Measurements from ENCODE around the gene RGL3. TPM values are rescaled to one million over a fixed set of nuclear protein-coding genes. Genes with fewer than 3 reads are reported as not detected.
"Not testable (repeated sequence)": the region's sequence is repeated elsewhere in the genome, so short reads cannot be mapped to it uniquely, and the experiment has no call there.

RGL3 gene
- total RNA-seq, 1 donor from 2014 or later: 0.49 TPM

- no peak for DNase-seq (ENCODE audit: low spot score)
- Mint-ChIP-seq H3K36me3 (no peaks in the 10 kb centered on the region), H3K27me3 (ENCODE audit: insufficient read depth, low read depth) (peaks cover 3% of the 10 kb centered on the region), H3K9me3 (no peaks in the 10 kb centered on the region), H3K4me1 (peaks cover 5% of the 10 kb centered on the region), H3K27ac (no peak overlapping the region), H3K4me3 (no peak overlapping the region)
- Histone ChIP-seq H3K27me3 (no peaks in the 10 kb centered on the region), H3K9ac (no peak overlapping the region), H3K4me3 (no peak overlapping the region), H3K4me1 (peaks cover 7% of the 10 kb centered on the region), H3K79me2 (ENCODE audit: low read depth) (no peaks in the 10 kb centered on the region), H3K36me3 (no peaks in the 10 kb centered on the region), H3K9me3 (ENCODE audit: low read depth) (no peaks in the 10 kb centered on the region), H2AFZ (replicated peaks) (no peak overlapping the region), H3K4me2 (no peak overlapping the region), H4K20me1 (ENCODE audit: low read depth) (no peaks in the 10 kb centered on the region), H3K27ac (no peak overlapping the region), H3F3A (ENCODE audit: low read depth) (peaks cover 6% of the 10 kb centered on the region)
- TF ChIP-seq EZH2phosphoT487 (IDR thresholded peaks at IDR 0.05) (no peak), EZH2 (IDR thresholded peaks at IDR 0.05) (no peak)
Observed at GRCh38 chr19:11464333-11465265, 45.5 kb upstream of the RGL3 start.

- no peak overlapping the region for H3K4me3 Mint-ChIP-seq
- TF ChIP-seq, protein P1, sequence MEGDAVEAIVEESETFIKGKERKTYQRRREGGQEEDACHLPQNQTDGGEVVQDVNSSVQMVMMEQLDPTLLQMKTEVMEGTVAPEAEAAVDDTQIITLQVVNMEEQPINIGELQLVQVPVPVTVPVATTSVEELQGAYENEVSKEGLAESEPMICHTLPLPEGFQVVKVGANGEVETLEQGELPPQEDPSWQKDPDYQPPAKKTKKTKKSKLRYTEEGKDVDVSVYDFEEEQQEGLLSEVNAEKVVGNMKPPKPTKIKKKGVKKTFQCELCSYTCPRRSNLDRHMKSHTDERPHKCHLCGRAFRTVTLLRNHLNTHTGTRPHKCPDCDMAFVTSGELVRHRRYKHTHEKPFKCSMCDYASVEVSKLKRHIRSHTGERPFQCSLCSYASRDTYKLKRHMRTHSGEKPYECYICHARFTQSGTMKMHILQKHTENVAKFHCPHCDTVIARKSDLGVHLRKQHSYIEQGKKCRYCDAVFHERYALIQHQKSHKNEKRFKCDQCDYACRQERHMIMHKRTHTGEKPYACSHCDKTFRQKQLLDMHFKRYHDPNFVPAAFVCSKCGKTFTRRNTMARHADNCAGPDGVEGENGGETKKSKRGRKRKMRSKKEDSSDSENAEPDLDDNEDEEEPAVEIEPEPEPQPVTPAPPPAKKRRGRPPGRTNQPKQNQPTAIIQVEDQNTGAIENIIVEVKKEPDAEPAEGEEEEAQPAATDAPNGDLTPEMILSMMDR (IDR thresholded peaks at IDR 0.05): no peak
- TF ChIP-seq EZH2phosphoT487 (IDR thresholded peaks at IDR 0.05): no peak
- no peak for TF ChIP-seq EZH2 (IDR thresholded peaks at IDR 0.05)
- no peak overlapping the region for H3K4me3 ChIP-seq
- no peak overlapping the region for H2AFZ ChIP-seq (replicated peaks)
- no peak overlapping the region for H3K27ac ChIP-seq
- H3K4me1 ChIP-seq: peaks cover 7% of the 10 kb centered on the region
- H3K79me2 ChIP-seq (ENCODE audit: low read depth): no peaks in the 10 kb centered on the region
- H3K9ac ChIP-seq: no peak overlapping the region
- H3K4me2 ChIP-seq: no peak overlapping the region
- no peaks in the 10 kb centered on the region for H3K9me3 ChIP-seq (ENCODE audit: low read depth)
- peaks cover under 1% of the 10 kb centered on the region for H3K27me3 Mint-ChIP-seq (ENCODE audit: insufficient read depth, low read depth)
- H3K36me3 ChIP-seq: no peaks in the 10 kb centered on the region
- H4K20me1 ChIP-seq (ENCODE audit: low read depth): no peaks in the 10 kb centered on the region
- H3K27ac Mint-ChIP-seq: peak overlapping the region; percentile 33
- DNase-seq (ENCODE audit: low spot score): no peak
- no peaks in the 10 kb centered on the region for H3K36me3 Mint-ChIP-seq
- peaks cover 5% of the 10 kb centered on the region for H3K4me1 Mint-ChIP-seq
- peaks cover 6% of the 10 kb centered on the region for H3F3A ChIP-seq (ENCODE audit: low read depth)
- no peaks in the 10 kb centered on the region for H3K27me3 ChIP-seq
- no peaks in the 10 kb centered on the region for H3K9me3 Mint-ChIP-seq
Observed at GRCh38 chr19:11463391-11463790, 44.3 kb upstream of the RGL3 start.

GRCh38 chr19:11461453-11461852 is 42.3 kb upstream of the RGL3 start:
- H3K4me1 ChIP-seq: peaks cover 7% of the 10 kb centered on the region
- Mint-ChIP-seq H3K27ac (no peak overlapping the region), H3K4me1 (peaks cover 5% of the 10 kb centered on the region), H3K9me3 (no peaks in the 10 kb centered on the region), H3K4me3 (no peak overlapping the region), H3K36me3 (no peaks in the 10 kb centered on the region), H3K27me3 (ENCODE audit: insufficient read depth, low read depth) (peaks cover 3% of the 10 kb centered on the region)
- H3K27ac ChIP-seq: no peak overlapping the region
- no peak overlapping the region for H3K4me3 ChIP-seq
- H3K9me3 ChIP-seq (ENCODE audit: low read depth): no peaks in the 10 kb centered on the region
- H3K9ac ChIP-seq: no peak overlapping the region
- H3K4me2 ChIP-seq: no peak overlapping the region
- H3F3A ChIP-seq (ENCODE audit: low read depth): peaks cover 6% of the 10 kb centered on the region
- H3K27me3 ChIP-seq: no peaks in the 10 kb centered on the region
- TF ChIP-seq EZH2 (IDR thresholded peaks at IDR 0.05) (no peak), EZH2phosphoT487 (IDR thresholded peaks at IDR 0.05) (no peak)
- TF ChIP-seq, protein P1 (IDR thresholded peaks at IDR 0.05): no peak
- no peaks in the 10 kb centered on the region for H3K36me3 ChIP-seq
- no peaks in the 10 kb centered on the region for H4K20me1 ChIP-seq (ENCODE audit: low read depth)
- H3K79me2 ChIP-seq (ENCODE audit: low read depth): no peaks in the 10 kb centered on the region
- no peak for DNase-seq (ENCODE audit: low spot score)
- H2AFZ ChIP-seq (replicated peaks): no peak overlapping the region

GRCh38 chr19:11460207-11460606 is 41.1 kb upstream of the RGL3 start:
- H3F3A ChIP-seq (ENCODE audit: low read depth): peaks cover 6% of the 10 kb centered on the region
- no peaks in the 10 kb centered on the region for H3K36me3 ChIP-seq
- Mint-ChIP-seq H3K27me3 (ENCODE audit: insufficient read depth, low read depth) (peaks cover 3% of the 10 kb centered on the region), H3K36me3 (no peaks in the 10 kb centered on the region), H3K4me1 (no peaks in the 10 kb centered on the region), H3K9me3 (no peaks in the 10 kb centered on the region), H3K27ac (no peak overlapping the region), H3K4me3 (peak overlapping the region; percentile 15)
- H3K79me2 ChIP-seq (ENCODE audit: low read depth): no peaks in the 10 kb centered on the region
- H4K20me1 ChIP-seq (ENCODE audit: low read depth): no peaks in the 10 kb centered on the region
- H3K27ac ChIP-seq: no peak overlapping the region
- H3K9ac ChIP-seq: no peak overlapping the region
- H2AFZ ChIP-seq (replicated peaks): no peak overlapping the region
- no peak overlapping the region for H3K4me2 ChIP-seq
- DNase-seq (ENCODE audit: low spot score): no peak
- TF ChIP-seq, protein P1 (IDR thresholded peaks at IDR 0.05): peak; percentile 27
- TF ChIP-seq EZH2phosphoT487 (IDR thresholded peaks at IDR 0.05) (no peak), EZH2 (IDR thresholded peaks at IDR 0.05) (no peak)
- no peaks in the 10 kb centered on the region for H3K27me3 ChIP-seq
- H3K4me1 ChIP-seq: no peaks in the 10 kb centered on the region
- H3K4me3 ChIP-seq: no peak overlapping the region
- no peaks in the 10 kb centered on the region for H3K9me3 ChIP-seq (ENCODE audit: low read depth)

GRCh38 chr19:11458912-11459311 is 39.8 kb upstream of the RGL3 start:
- H3K9me3 ChIP-seq (ENCODE audit: low read depth); H3K27ac ChIP-seq; H4K20me1 ChIP-seq (ENCODE audit: low read depth); H3K27ac Mint-ChIP-seq; H3F3A ChIP-seq (ENCODE audit: low read depth); H3K36me3 ChIP-seq; H3K4me1 Mint-ChIP-seq; H3K9me3 Mint-ChIP-seq; H3K4me2 ChIP-seq; DNase-seq (ENCODE audit: low spot score); H3K4me1 ChIP-seq; H3K4me3 Mint-ChIP-seq; H3K79me2 ChIP-seq (ENCODE audit: low read depth); H3K27me3 Mint-ChIP-seq (ENCODE audit: insufficient read depth, low read depth); H3K27me3 ChIP-seq; H2AFZ ChIP-seq (replicated peaks); H3K9ac ChIP-seq; H3K36me3 Mint-ChIP-seq; H3K4me3 ChIP-seq: not testable (repeated sequence)
